ENCODE measurements around the gene USP32. TPM values are rescaled to one million over a fixed set of nuclear protein-coding genes. Genes with fewer than 3 reads are reported as not detected.

Gene USP32
- total and polyA plus RNA-seq, 4 donors = 11.6 to 103 (median 42.9) TPM

DNA sequence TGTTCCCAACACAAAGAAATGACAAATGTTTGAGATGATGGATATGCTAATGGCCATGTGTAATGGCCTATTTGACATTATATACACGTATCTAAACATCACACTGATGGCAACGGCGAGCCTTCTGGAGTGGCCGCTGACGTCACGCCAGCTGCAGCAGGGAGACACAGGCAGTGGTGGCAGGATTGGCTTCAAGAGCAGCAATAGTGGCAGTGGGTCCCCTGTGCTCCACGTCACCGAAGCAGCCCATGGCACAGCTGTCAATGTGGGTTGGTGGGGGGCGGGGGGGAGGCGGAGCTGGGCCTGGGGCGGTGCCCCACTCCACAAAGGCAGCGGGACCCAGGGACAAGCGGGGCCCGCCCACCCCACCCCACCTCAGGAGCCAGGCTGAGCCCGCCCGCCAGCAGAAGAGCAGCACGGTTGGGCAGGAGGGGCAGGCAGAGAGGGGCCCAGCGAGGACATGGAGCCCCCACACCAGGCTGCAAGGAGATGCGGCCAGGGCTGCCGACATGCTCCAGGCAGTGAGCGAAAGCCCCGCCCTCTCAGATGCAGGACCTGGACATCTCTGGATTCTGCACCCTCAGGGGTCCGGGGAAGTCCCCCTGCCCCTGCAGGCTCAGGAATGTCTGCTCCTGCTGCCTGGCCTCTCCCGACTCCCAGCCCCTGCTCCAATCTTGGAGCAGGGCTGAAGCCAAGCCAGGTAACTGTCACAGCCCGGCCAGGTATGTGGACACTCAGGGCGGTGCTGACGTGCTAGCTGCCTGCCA is 64.6 kb downstream of the USP32 start:
- no peak for DNase-seq (ENCODE audit: low spot score)
- 94% methylated on average over 27 of the region's 27 CpGs for WGBS
- no peak overlapping the region for H3K27ac ChIP-seq (ENCODE audit: low read depth in 1 of 2, low read length in 2 of 2)
- H3K9ac ChIP-seq (ENCODE audit: low read depth in 1 of 2, low read length in 2 of 2) = no peak overlapping the region
- no peaks in the 10 kb centered on the region for H3K9me3 ChIP-seq (ENCODE audit: control insufficient read depth in 4 of 4, low read length in 3 of 4)
- H3K4me3 ChIP-seq (ENCODE audit: low read depth in 1 of 3, low read length in 3 of 3) = no peak overlapping the region
- no peak for TF ChIP-seq EGR1 (IDR thresholded peaks at IDR 0.05; ENCODE audit: low read depth in 2 of 2)
- TF ChIP-seq RXRA (IDR thresholded peaks at IDR 0.05) = no peak
- no peak for TF ChIP-seq HNF4G (IDR thresholded peaks at IDR 0.05)
- TF ChIP-seq SP1 (IDR thresholded peaks at IDR 0.05) = no peak
- TF ChIP-seq, protein P1, sequence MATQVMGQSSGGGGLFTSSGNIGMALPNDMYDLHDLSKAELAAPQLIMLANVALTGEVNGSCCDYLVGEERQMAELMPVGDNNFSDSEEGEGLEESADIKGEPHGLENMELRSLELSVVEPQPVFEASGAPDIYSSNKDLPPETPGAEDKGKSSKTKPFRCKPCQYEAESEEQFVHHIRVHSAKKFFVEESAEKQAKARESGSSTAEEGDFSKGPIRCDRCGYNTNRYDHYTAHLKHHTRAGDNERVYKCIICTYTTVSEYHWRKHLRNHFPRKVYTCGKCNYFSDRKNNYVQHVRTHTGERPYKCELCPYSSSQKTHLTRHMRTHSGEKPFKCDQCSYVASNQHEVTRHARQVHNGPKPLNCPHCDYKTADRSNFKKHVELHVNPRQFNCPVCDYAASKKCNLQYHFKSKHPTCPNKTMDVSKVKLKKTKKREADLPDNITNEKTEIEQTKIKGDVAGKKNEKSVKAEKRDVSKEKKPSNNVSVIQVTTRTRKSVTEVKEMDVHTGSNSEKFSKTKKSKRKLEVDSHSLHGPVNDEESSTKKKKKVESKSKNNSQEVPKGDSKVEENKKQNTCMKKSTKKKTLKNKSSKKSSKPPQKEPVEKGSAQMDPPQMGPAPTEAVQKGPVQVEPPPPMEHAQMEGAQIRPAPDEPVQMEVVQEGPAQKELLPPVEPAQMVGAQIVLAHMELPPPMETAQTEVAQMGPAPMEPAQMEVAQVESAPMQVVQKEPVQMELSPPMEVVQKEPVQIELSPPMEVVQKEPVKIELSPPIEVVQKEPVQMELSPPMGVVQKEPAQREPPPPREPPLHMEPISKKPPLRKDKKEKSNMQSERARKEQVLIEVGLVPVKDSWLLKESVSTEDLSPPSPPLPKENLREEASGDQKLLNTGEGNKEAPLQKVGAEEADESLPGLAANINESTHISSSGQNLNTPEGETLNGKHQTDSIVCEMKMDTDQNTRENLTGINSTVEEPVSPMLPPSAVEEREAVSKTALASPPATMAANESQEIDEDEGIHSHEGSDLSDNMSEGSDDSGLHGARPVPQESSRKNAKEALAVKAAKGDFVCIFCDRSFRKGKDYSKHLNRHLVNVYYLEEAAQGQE (IDR thresholded peaks at IDR 0.05) = no peak
- TF ChIP-seq, protein P2, sequence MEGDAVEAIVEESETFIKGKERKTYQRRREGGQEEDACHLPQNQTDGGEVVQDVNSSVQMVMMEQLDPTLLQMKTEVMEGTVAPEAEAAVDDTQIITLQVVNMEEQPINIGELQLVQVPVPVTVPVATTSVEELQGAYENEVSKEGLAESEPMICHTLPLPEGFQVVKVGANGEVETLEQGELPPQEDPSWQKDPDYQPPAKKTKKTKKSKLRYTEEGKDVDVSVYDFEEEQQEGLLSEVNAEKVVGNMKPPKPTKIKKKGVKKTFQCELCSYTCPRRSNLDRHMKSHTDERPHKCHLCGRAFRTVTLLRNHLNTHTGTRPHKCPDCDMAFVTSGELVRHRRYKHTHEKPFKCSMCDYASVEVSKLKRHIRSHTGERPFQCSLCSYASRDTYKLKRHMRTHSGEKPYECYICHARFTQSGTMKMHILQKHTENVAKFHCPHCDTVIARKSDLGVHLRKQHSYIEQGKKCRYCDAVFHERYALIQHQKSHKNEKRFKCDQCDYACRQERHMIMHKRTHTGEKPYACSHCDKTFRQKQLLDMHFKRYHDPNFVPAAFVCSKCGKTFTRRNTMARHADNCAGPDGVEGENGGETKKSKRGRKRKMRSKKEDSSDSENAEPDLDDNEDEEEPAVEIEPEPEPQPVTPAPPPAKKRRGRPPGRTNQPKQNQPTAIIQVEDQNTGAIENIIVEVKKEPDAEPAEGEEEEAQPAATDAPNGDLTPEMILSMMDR (IDR thresholded peaks at IDR 0.05; ENCODE audit: low read depth, low read length, missing input control) = no peak
- TF ChIP-seq FOXA1 (IDR thresholded peaks at IDR 0.05) = no peak
- no peak for TF ChIP-seq RAD21 (IDR thresholded peaks at IDR 0.05)
- TF ChIP-seq TAF1 (conservative IDR thresholded peaks at IDR 0.05) = no peak
- TF ChIP-seq GABPA (IDR thresholded peaks at IDR 0.05 in 1 of 2, conservative IDR thresholded peaks at IDR 0.05 in 1 of 2) = no peak
- TF ChIP-seq, protein P3, sequence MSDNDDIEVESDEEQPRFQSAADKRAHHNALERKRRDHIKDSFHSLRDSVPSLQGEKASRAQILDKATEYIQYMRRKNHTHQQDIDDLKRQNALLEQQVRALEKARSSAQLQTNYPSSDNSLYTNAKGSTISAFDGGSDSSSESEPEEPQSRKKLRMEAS (IDR thresholded peaks at IDR 0.05) = no peak
- TF ChIP-seq YY1 (IDR thresholded peaks at IDR 0.05) = no peak
- no peak for TF ChIP-seq JUND (IDR thresholded peaks at IDR 0.05)
- no peak for TF ChIP-seq FOXA2 (IDR thresholded peaks at IDR 0.05)
- TF ChIP-seq, protein P4, sequence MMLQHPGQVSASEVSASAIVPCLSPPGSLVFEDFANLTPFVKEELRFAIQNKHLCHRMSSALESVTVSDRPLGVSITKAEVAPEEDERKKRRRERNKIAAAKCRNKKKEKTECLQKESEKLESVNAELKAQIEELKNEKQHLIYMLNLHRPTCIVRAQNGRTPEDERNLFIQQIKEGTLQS (IDR thresholded peaks at IDR 0.05) = no peak
- TF ChIP-seq HNF4A (conservative IDR thresholded peaks at IDR 0.05) = no peak
- TF ChIP-seq, protein P5, sequence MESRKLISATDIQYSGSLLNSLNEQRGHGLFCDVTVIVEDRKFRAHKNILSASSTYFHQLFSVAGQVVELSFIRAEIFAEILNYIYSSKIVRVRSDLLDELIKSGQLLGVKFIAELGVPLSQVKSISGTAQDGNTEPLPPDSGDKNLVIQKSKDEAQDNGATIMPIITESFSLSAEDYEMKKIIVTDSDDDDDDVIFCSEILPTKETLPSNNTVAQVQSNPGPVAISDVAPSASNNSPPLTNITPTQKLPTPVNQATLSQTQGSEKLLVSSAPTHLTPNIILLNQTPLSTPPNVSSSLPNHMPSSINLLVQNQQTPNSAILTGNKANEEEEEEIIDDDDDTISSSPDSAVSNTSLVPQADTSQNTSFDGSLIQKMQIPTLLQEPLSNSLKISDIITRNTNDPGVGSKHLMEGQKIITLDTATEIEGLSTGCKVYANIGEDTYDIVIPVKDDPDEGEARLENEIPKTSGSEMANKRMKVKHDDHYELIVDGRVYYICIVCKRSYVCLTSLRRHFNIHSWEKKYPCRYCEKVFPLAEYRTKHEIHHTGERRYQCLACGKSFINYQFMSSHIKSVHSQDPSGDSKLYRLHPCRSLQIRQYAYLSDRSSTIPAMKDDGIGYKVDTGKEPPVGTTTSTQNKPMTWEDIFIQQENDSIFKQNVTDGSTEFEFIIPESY (IDR thresholded peaks at IDR 0.05) = no peak
- no peak for TF ChIP-seq NR2F2 (IDR thresholded peaks at IDR 0.05)
- peaks cover 0 to 16% (median 2%) of the 10 kb centered on the region in 4 donors for H3K4me1 ChIP-seq (ENCODE audit: control insufficient read depth in 4 of 4, insufficient read depth in 4 of 4, low read length in 3 of 4)
- H3K27me3 ChIP-seq (ENCODE audit: control insufficient read depth in 4 of 4, insufficient read depth in 4 of 4, low read length in 3 of 4) = no peaks in the 10 kb centered on the region
- peaks cover 0 to 4% (median 0%) of the 10 kb centered on the region in 4 donors for H3K36me3 ChIP-seq (ENCODE audit: control insufficient read depth in 4 of 4, insufficient read depth in 3 of 4, low read depth in 1 of 4, low read length in 3 of 4)
